HG02943 (cell line): ENCODE data around the gene ATP5F1D.

ENCODE experiments used
- ATAC-seq: cut with Tn5 transposase; IDR thresholded peaks from one replicate; pipeline ENCODE4 v1.9.1; 2021; ENCODE audit warnings: mild to moderate bottlenecking, low read depth, moderate library complexity; ENCODE audit not compliant: unreplicated experiment

ATP5F1D gene

DNA sequence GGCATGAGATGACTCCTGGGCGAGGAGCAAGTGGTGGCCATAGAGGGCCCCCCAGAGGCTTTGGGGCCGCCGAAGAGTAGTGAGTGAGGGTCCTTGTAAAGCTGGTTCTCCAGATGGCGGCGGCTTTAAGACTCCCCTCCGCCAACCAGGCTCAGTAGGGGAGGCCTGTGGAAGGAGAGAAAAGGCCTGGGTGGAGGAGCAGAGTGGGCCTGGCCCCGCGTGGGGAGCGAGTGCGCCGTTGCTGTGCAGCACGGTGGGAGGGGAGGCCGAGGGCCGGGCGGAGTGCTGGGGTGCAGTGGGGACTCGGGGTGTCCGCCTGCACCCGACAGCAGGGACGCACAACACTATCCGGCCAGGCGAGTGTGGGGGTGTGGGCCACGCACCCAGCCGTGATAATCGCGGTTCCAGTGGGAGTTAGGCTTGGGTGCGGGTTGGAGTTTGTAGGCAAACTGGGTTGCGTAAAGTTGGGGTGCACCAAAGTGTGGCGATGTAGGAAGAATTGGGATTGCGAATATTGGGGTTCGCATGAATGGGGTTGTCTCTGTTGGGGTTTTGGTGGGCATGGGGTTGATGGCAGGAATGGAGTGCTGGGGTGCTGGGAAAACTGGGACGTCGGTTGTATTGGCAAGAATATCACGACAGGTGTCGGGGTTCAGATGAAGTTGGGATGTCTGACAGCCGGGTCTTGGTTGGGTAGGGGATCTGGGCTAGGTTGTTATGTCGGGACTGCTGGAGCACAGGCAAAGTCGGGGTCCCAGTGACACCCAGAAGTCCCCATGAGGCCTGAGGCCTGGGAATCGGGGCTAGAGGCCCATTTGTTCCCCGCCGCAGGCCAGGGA lies 26.9 kb downstream of the ATP5F1D start:
- no peak for ATAC-seq

DNA sequence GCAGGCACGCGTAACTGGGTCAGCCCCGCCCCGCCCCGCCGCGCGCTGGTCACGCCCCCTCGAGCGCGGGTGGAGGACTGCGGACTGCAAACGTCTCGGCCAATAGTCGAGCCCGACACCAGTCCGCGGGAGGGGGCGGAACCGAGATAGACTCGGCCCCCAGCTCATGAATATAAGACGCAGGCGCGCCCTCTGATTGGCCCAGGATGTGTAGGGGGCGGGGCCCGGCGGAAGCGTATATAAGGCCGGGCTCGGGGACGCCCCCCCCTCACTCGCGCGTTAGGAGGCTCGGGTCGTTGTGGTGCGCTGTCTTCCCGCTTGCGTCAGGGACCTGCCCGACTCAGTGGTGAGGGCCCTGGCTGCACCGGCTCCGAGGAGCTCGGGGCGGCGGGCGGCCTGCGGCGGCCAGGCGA lies 27.5 kb downstream of the ATP5F1D start, which contains the start of gene CIRBP:
Gene CIRBP, plus strand, starts transcription at position 268 of the 413 bp plus-strand sequence. CDS start 1,602 bp downstream, outside the sequence.
- peak; percentile 44 for ATAC-seq

GRCh38 chr19:1269478-1270212 lies 28.1 kb downstream of the ATP5F1D start:
- ATAC-seq, result peak; percentile 16

- no peak for ATAC-seq
Measured at GRCh38 chr19:1270213-1270853, 28.8 kb downstream of the ATP5F1D start.

GRCh38 chr19:1270854-1271527 lies 29.4 kb downstream of the ATP5F1D start:
- no peak for ATAC-seq

DNA sequence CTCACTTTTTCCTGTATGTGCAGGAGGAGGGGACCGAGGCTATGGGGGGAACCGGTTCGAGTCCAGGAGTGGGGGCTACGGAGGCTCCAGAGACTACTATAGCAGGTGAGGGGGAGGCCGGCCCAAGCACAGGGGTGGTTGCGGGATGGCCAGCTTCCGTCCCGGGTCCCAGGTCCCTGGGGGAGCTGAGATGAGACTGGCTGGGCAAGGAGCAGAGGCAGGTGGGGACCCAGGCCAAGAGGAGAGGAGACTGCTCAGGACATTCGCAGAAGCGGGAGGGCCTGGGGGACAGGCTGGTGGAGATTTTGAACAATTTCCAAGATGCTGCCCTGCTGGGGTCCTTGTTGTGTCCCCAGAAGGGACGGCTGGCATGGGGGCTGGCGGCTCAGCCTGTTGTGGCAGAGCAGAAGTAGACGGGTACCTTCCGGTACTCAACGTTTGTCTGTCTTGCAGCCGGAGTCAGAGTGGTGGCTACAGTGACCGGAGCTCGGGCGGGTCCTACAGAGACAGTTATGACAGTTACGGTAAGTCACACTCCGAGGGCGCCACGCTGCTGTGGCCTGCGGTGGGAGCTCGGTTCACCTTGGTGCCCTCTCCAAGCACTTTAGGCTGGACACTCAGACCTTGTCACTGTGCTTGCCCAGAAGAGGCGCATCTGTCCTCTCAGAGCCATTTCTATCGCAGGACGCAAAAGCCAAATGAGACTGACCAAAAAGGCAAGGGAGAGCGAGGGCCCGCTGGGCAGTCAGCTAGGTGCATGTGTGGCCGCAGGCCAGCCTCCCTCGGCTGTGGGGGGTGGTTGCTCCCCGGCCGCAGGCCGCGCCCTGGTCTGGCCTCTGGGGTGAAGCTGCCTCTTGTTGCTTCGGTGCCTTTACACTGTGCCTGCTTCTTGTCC lies 30.2 kb downstream of the ATP5F1D start:
- ATAC-seq, result no peak

- no peak for ATAC-seq
Measured at GRCh38 chr19:1272423-1273262, 31.1 kb downstream of the ATP5F1D start.

GRCh38 chr19:1273263-1274041 lies 31.9 kb downstream of the ATP5F1D start:
- no peak for ATAC-seq

- ATAC-seq, result no peak
Measured at GRCh38 chr19:1274081-1274851, 32.7 kb downstream of the ATP5F1D start.

DNA sequence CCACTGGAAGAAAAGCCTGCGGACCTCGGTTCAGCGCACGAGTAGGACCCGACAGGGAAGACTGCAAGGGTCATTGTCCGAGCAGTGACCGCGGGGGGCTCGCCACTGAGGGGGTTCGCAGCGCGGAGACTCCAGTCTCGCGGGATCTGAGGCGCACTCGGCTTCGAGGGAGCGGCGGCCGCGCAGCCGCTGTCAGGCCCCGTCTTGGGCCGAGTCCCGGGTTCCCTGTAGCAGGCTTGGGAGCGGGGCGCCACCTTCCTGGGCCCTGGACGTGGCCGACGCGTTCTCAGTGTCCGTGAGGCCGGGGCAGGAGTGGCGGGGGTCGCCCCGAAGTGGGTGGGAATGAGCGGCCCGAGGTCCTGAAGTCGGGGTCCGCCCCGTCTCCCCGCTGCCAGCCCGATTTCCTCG lies 33.3 kb downstream of the ATP5F1D start:
- ATAC-seq, result peak; percentile 3

- ATAC-seq, result peak; percentile 66
Measured at GRCh38 chr19:1275260-1275975, 33.9 kb downstream of the ATP5F1D start, which contains the start of gene FAM174C. TSS of gene FAM174C (plus strand) at chr19:1275530. CDS start at chr19:1275550, 20 bp downstream.

- no peak for ATAC-seq
Measured at GRCh38 chr19:1275976-1276627, 34.6 kb downstream of the ATP5F1D start.

DNA sequence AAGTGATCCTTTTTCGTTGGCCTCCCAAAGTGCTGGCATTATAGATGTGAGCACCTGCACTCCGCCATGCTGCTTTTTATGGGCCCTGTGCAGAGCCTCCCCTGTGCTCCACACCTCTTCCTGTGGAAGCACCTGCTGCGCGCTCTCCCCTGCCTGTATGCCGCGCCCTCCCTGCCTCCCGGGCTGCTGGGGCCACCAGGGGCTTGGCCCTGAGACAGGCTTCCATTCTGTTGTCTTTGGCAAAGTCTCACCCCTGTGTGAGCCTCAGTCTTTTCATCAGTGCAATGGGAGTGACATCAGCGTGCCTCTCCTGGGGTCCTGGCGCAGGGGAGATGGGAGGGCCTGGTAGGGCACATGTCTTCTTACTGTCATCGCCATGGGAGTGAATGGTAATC lies 35.1 kb downstream of the ATP5F1D start:
- ATAC-seq, result no peak

DNA sequence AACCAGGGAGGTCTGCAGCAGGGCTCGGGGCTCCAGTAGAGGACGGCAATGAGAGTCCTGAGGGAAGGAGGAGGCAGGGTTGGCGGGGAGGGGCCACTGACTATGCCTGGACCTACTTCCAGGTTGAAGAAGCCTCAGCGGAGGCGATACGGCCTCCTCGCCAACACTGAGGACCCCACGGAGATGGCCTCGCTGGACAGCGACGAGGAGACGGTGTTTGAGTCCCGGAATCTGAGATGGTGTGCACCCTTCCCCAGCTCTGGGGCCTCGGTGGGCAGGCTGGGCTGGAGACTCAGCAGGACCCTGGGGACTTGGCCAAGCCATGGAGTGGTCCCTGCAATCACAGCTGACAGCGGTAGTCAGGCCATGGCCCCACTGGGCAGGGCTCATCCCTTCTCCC lies 35.5 kb downstream of the ATP5F1D start:
- ATAC-seq, result no peak

GRCh38 chr19:1278074-1278473 lies 36.5 kb downstream of the ATP5F1D start:
- ATAC-seq, result no peak
